ENCODE measurements around the gene AMDHD2. TPM values are rescaled to one million over a fixed set of nuclear protein-coding genes. Genes with fewer than 3 reads are reported as not detected.

The AMDHD2 gene
- total RNA-seq, 4 donors from 2014 or later = 7.9 to 36.5 (median 22.0) TPM

DNA sequence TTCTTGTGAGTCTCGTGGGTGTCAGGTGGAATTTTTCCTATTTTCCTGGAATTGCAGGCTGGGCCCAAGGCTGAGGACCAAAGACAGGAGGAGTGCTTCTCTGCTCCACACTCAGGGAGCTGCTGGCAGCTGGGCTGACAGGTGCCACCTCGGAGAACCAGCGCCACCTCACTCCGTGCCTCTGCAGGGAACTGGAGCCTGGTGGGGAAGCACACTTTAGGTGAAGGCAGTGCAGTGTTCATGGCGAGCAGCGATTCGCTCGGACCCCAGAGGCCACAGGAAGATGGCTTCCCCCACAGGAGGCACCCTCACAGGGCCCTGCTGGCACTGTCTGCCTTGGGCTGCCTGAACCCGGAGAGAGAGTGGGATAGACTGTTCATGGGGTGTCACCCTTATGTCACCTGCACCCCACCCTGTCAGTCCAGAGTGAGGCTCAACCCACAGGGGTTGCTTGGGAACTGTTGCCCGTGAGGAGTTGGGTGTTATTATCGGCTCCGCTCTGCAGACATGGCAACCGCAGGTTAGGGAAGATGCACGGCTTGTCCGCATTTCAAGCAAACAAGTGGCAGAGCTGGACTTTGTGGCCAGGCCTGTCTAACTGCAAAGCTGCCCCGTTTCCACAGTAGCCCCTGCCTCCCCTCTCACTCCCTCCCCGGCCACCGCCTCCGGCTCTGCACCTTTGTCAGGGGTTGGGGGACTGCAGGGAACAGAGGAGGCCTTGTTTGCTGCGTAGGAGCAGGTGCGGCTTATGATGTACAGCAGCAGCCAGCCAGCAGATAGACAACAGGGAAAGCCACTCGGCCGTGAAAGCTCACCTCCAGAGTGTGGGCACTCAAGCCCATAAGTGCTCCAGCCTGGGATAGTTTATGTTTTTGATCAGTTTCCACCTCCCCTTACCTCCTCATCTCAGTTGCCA is 29.7 kb upstream of the AMDHD2 start:
- Histone ChIP-seq H3K4me1 (no peaks in the 10 kb centered on the region), H3K27me3 (no peaks in the 10 kb centered on the region), H3K4me3 (no peak overlapping the region), H3K27ac (no peak overlapping the region), H3K36me3 (no peaks in the 10 kb centered on the region), H3K9me3 (no peaks in the 10 kb centered on the region)
- intact Hi-C loops (cut with DNase I; ENCODE audit: low total_unique reads) = loop anchor here (10.0 kb wide), 1 partner anchor 156 kb away; no protein-coding TSS in a partner anchor
- TF ChIP-seq POLR2A (IDR thresholded peaks at IDR 0.05) = no peak
- no peak for DNase-seq

DNA sequence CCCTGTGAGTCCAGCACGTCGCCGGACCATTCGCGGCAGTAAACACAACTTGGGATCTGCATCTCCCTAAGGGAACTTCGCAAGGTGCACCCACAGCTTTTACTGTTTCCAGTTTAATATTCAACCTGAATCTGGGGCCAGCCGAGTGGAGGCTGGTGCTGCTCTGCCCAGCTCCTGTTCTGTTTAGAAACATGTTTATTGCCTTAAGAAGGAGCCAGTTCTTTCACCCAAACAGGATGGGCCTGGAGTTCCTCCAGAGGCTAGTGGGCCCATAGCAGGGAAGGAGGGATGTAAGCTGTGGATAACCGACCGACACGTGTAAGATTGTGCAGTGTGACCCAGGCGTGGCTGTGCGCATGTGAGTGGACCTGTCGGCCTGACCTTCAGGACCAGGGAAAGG is 27.9 kb upstream of the AMDHD2 start:
- no peaks in the 10 kb centered on the region for H3K27me3 ChIP-seq
- no peaks in the 10 kb centered on the region for H3K9me3 ChIP-seq
- no peak for DNase-seq
- TF ChIP-seq, protein P1, sequence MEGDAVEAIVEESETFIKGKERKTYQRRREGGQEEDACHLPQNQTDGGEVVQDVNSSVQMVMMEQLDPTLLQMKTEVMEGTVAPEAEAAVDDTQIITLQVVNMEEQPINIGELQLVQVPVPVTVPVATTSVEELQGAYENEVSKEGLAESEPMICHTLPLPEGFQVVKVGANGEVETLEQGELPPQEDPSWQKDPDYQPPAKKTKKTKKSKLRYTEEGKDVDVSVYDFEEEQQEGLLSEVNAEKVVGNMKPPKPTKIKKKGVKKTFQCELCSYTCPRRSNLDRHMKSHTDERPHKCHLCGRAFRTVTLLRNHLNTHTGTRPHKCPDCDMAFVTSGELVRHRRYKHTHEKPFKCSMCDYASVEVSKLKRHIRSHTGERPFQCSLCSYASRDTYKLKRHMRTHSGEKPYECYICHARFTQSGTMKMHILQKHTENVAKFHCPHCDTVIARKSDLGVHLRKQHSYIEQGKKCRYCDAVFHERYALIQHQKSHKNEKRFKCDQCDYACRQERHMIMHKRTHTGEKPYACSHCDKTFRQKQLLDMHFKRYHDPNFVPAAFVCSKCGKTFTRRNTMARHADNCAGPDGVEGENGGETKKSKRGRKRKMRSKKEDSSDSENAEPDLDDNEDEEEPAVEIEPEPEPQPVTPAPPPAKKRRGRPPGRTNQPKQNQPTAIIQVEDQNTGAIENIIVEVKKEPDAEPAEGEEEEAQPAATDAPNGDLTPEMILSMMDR (IDR thresholded peaks at IDR 0.05) = no peak
- H3K36me3 ChIP-seq = no peaks in the 10 kb centered on the region
- H3K27ac ChIP-seq = no peak overlapping the region
- intact Hi-C loops (cut with DNase I; ENCODE audit: low total_unique reads) = loop anchor here (10.0 kb wide), 1 partner anchor 157 kb away; no protein-coding TSS in a partner anchor
- H3K4me1 ChIP-seq = no peaks in the 10 kb centered on the region
- H3K4me3 ChIP-seq = no peak overlapping the region

DNA sequence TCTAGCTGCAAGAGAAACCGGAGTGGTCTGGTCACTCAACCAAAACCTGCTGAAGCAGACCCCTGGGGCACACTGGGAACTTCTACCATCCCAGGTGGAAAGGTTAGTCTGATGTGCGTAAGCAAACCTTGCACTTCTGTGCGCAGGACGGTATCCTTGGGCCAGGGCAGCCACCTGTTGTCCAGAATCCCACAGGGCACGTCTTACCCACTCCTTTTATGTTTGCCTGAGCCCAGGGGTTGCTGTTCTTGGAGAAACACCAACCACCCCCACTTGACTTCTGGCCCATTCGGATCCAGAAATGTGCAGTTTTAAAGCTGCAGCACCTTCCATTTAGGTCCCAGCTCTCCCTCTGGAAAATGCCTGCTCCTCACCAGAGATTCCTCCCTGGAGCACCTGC is 26.6 kb upstream of the AMDHD2 start:
- no peak for DNase-seq
- Histone ChIP-seq H3K27ac (no peak overlapping the region), H3K27me3 (no peaks in the 10 kb centered on the region), H3K4me1 (no peaks in the 10 kb centered on the region), H3K9me3 (no peaks in the 10 kb centered on the region), H3K4me3 (no peak overlapping the region), H3K36me3 (no peaks in the 10 kb centered on the region)
- TF ChIP-seq, protein P1 (IDR thresholded peaks at IDR 0.05) = no peak
- no peak for TF ChIP-seq POLR2A (IDR thresholded peaks at IDR 0.05)
- intact Hi-C loops (cut with DNase I; ENCODE audit: low total_unique reads) = loop anchor here (10.0 kb wide), 1 partner anchor 159 kb away; no protein-coding TSS in a partner anchor

DNA sequence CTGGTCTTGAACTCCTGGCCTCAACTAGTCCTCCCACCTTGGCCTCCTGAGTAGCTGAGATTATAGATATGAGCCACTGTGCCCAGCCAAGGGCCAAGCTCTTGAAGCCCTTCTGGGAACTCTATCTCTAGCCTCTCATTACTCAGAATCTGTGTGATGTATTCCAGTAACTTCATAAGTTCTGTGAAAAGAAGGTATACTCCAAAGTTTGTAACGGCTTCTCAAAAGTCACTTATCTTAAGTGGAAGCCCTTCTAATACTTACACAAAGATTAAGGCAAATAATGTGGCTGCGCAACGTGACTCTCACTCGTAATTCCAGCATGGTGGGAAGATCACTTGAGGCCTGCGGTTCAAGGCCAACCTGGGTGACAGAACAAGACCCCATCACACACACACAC is 25.6 kb upstream of the AMDHD2 start:
- TF ChIP-seq, protein P1 (IDR thresholded peaks at IDR 0.05) = no peak
- TF ChIP-seq POLR2A (IDR thresholded peaks at IDR 0.05) = no peak
- intact Hi-C loops (cut with DNase I; ENCODE audit: low total_unique reads) = loop anchor here (10.0 kb wide), 1 partner anchor 160 kb away; no protein-coding TSS in a partner anchor
- no peak for DNase-seq
- H3K36me3 ChIP-seq = no peaks in the 10 kb centered on the region
- H3K27me3 ChIP-seq = no peaks in the 10 kb centered on the region
- H3K27ac ChIP-seq = no peak overlapping the region
- H3K9me3 ChIP-seq = no peaks in the 10 kb centered on the region
- H3K4me3 ChIP-seq = no peak overlapping the region
- H3K4me1 ChIP-seq = no peaks in the 10 kb centered on the region

DNA sequence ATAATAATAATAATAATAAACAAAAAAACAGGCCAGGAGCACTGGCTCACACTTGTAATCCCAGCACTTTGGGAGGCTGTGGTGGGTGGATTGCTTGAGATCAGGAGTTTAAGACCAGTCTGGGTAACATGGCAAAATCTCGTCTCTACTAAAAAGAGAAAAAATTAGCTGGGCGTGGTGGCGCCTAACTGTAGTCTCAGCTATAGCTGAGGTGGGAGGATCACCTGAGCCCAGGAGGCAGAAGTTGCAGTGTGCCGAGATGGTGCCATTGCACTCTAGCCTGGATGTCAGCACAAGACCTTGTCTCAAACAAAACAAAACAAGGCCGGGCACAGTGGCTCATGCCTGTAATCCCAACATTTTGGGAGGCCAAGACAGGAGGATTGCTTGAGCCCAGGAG is 25.1 kb upstream of the AMDHD2 start:
- no peaks in the 10 kb centered on the region for H3K36me3 ChIP-seq
- no peaks in the 10 kb centered on the region for H3K27me3 ChIP-seq
- TF ChIP-seq, protein P1 (IDR thresholded peaks at IDR 0.05) = no peak
- TF ChIP-seq POLR2A (IDR thresholded peaks at IDR 0.05) = no peak
- H3K9me3 ChIP-seq = no peaks in the 10 kb centered on the region
- intact Hi-C loops (cut with DNase I; ENCODE audit: low total_unique reads) = loop anchor here (10.0 kb wide), 1 partner anchor 160 kb away; no protein-coding TSS in a partner anchor
- DNase-seq = no peak
- H3K4me1 ChIP-seq = no peaks in the 10 kb centered on the region
- H3K4me3 ChIP-seq = no peak overlapping the region
- H3K27ac ChIP-seq = no peak overlapping the region
